ENCODE data around the gene RHCG. TPM values are rescaled to one million over a fixed set of nuclear protein-coding genes. Genes with fewer than 3 reads are reported as not detected.

Gene RHCG
- total and polyA plus RNA-seq, 4 donors: 0.08 to 0.19 (median 0.15) TPM

GRCh38 chr15:89514596-89515406 lies 18.4 kb upstream of the RHCG start:
- Histone ChIP-seq H3K4me3 (ENCODE audit: low read depth in 1 of 3, low read length in 3 of 3) (no peak overlapping the region), H3K36me3 (ENCODE audit: control insufficient read depth in 4 of 4, insufficient read depth in 3 of 4, low read depth in 1 of 4, low read length in 3 of 4) (no peaks in the 10 kb centered on the region), H3K27me3 (ENCODE audit: control insufficient read depth in 4 of 4, insufficient read depth in 4 of 4, low read length in 3 of 4) (peaks cover 0 to 2% (median 0%) of the 10 kb centered on the region in 4 donors), H3K27ac (ENCODE audit: low read depth in 1 of 2, low read length in 2 of 2) (no peak overlapping the region), H3K4me1 (ENCODE audit: control insufficient read depth in 4 of 4, insufficient read depth in 4 of 4, low read length in 3 of 4) (no peaks in the 10 kb centered on the region), H3K9me3 (ENCODE audit: control insufficient read depth in 4 of 4, low read length in 3 of 4) (no peaks in the 10 kb centered on the region), H3K9ac (ENCODE audit: low read depth in 1 of 2, low read length in 2 of 2) (no peak overlapping the region)
- 78% methylated on average over 6 of the region's 6 CpGs for WGBS
- TF ChIP-seq, protein P1, sequence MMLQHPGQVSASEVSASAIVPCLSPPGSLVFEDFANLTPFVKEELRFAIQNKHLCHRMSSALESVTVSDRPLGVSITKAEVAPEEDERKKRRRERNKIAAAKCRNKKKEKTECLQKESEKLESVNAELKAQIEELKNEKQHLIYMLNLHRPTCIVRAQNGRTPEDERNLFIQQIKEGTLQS (IDR thresholded peaks at IDR 0.05): no peak
- no peak for TF ChIP-seq EGR1 (IDR thresholded peaks at IDR 0.05; ENCODE audit: low read depth in 2 of 2)
- no peak for TF ChIP-seq HNF4A (conservative IDR thresholded peaks at IDR 0.05)
- TF ChIP-seq CTCF (IDR thresholded peaks at IDR 0.05; ENCODE audit: low read depth, low read length, missing input control): no peak
- TF ChIP-seq GABPA (IDR thresholded peaks at IDR 0.05 in 1 of 2, conservative IDR thresholded peaks at IDR 0.05 in 1 of 2): no peak
- no peak for TF ChIP-seq JUND (IDR thresholded peaks at IDR 0.05)
- no peak for TF ChIP-seq FOXA2 (IDR thresholded peaks at IDR 0.05)
- TF ChIP-seq FOXA1 (IDR thresholded peaks at IDR 0.05): no peak
- no peak for TF ChIP-seq NR2F2 (IDR thresholded peaks at IDR 0.05)
- no peak for TF ChIP-seq MAX (IDR thresholded peaks at IDR 0.05)
- no peak for TF ChIP-seq TAF1 (conservative IDR thresholded peaks at IDR 0.05)
- TF ChIP-seq HNF4G (IDR thresholded peaks at IDR 0.05): no peak
- no peak for TF ChIP-seq RXRA (IDR thresholded peaks at IDR 0.05)
- no peak for TF ChIP-seq REST (IDR thresholded peaks at IDR 0.05)
- no peak for TF ChIP-seq YY1 (IDR thresholded peaks at IDR 0.05)
- no peak for DNase-seq (ENCODE audit: low spot score)

DNA sequence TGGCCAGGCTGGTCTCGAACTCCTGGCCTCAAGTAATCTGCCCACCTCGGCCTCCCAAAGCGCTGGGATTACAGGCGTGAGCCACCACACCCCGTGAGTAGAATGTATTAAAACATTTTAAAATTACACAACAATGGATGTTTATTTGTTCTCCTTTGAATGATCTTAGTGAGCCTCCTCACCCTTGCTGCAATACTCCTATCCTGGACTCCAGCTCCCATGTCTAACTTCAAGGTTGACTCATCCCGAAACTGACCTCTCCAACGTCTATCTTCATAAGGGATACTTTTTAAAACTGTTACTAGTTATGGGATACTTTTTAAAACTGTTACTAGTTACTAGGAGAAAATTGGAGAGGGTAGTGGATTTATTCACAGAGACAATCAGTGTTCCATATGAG lies 17.8 kb upstream of the RHCG start:
- H3K27me3 ChIP-seq (ENCODE audit: control insufficient read depth in 4 of 4, insufficient read depth in 4 of 4, low read length in 3 of 4): peaks cover 0 to 2% (median 0%) of the 10 kb centered on the region in 4 donors
- 80% methylated on average over 7 of the region's 7 CpGs for WGBS
- no peak overlapping the region for H3K4me3 ChIP-seq (ENCODE audit: low read depth in 1 of 3, low read length in 3 of 3)
- DNase-seq (ENCODE audit: low spot score): no peak
- H3K36me3 ChIP-seq (ENCODE audit: control insufficient read depth in 4 of 4, insufficient read depth in 3 of 4, low read depth in 1 of 4, low read length in 3 of 4): no peaks in the 10 kb centered on the region
- H3K27ac ChIP-seq (ENCODE audit: low read depth in 1 of 2, low read length in 2 of 2): no peak overlapping the region
- H3K9ac ChIP-seq (ENCODE audit: low read depth in 1 of 2, low read length in 2 of 2): no peak overlapping the region
- no peaks in the 10 kb centered on the region for H3K9me3 ChIP-seq (ENCODE audit: control insufficient read depth in 4 of 4, low read length in 3 of 4)
- H3K4me1 ChIP-seq (ENCODE audit: control insufficient read depth in 4 of 4, insufficient read depth in 4 of 4, low read length in 3 of 4): no peaks in the 10 kb centered on the region
- TF ChIP-seq JUND (IDR thresholded peaks at IDR 0.05): no peak
- TF ChIP-seq REST (IDR thresholded peaks at IDR 0.05): no peak
- no peak for TF ChIP-seq YY1 (IDR thresholded peaks at IDR 0.05)
- TF ChIP-seq FOXA2 (IDR thresholded peaks at IDR 0.05): no peak
- TF ChIP-seq HNF4G (IDR thresholded peaks at IDR 0.05): no peak
- TF ChIP-seq RXRA (IDR thresholded peaks at IDR 0.05): no peak
- no peak for TF ChIP-seq RAD21 (IDR thresholded peaks at IDR 0.05)
- TF ChIP-seq, protein P1 (IDR thresholded peaks at IDR 0.05): no peak
- no peak for TF ChIP-seq FOXA1 (IDR thresholded peaks at IDR 0.05)
- no peak for TF ChIP-seq GABPA (IDR thresholded peaks at IDR 0.05 in 1 of 2, conservative IDR thresholded peaks at IDR 0.05 in 1 of 2)
- TF ChIP-seq CTCF (IDR thresholded peaks at IDR 0.05; ENCODE audit: low read depth, low read length, missing input control): no peak
- TF ChIP-seq SP1 (IDR thresholded peaks at IDR 0.05): no peak
- no peak for TF ChIP-seq EGR1 (IDR thresholded peaks at IDR 0.05; ENCODE audit: low read depth in 2 of 2)
